Dedifferentiated amniotic fluid mesenchymal stem cell (primary cell): Measurements from ENCODE around the gene GEMIN5.
A peak's percentile ranks its signal among the peaks of the same experiment; 100 is the strongest.

Experiments
- DNase-seq: peaks from one replicate; pipeline ENCODE4 v3.0.0-alpha.2; 2016; ENCODE audit errors: extremely low spot score

Gene GEMIN5

GRCh38 chr5:154892369-154892771, 45.6 kb downstream of the GEMIN5 start:
- DNase-seq: no peak

- no peak for DNase-seq
Observed at GRCh38 chr5:154885439-154885838, 52.6 kb downstream of the GEMIN5 start.

GRCh38 chr5:154884424-154884823, 53.6 kb downstream of the GEMIN5 start:
- DNase-seq: no peak

DNA sequence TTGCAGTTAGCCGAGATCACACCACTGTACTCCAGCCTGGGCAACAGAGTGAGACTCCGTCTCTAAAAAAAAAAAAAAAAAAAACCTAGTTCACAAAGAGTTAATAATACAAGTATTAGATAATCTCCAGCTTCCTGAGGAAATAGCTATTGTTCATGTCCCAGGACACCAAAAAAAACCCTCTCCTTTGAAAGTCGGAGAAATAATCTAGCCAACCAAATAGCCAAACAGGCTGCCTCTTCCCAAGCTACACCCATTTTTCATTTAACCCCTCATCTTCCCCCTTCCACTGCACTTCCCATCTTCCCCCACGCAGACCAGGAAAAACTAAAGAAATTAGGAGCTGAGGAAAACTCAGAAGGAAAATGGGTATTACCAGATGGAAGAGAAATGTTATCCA, 56.0 kb downstream of the GEMIN5 start:
- DNase-seq: no peak

GRCh38 chr5:154878642-154879335, 59.2 kb downstream of the GEMIN5 start:
- no peak for DNase-seq

DNA sequence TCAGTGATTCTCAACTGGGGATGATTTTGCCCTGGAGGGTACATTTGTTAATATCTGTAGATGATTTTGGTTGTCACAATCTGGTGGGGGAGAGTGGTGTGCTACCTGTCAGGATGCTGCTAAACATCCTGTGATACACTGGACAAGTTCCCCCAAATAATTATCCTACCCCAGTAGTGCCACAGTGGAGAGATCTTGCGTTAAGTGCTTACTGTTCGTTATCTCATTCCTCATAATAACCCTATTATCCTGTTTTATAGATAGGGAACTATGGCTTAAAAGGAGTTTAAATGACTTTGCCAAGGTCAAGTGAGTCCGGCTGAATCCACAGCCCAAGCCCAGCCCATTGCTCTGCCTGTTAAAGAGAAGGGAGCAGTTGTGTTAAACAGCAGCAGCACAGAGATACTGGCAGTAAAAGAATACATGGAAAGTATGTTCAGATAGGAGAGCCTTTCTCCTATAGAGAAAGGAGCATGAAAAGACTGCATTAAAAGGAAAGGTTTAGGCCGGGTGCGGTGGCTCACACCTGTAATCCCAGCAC, 64.2 kb downstream of the GEMIN5 start:
- DNase-seq: no peak

- DNase-seq: no peak
Observed at GRCh38 chr5:154871734-154872133, 66.3 kb downstream of the GEMIN5 start.

DNA sequence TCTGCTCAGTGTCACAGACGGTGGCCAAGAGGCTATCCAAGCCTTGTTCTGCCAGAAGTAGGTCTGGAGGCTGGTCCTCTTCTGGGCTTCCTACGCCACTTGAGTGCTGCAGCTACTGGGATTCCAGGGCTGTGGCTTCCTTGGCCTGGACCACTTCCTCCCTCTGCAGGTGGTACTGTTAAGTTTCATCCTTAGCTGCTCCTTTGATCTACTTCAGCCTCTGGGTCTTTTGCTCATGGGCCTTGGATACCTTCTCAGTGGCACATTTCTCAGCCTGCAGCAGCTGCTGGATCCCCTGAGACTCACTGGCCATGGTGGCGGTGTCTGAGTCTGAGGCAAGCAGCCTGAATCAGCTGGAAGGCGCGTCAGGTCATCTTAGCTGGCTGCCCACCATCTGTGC, 69.3 kb downstream of the GEMIN5 start:
- no peak for DNase-seq

DNA sequence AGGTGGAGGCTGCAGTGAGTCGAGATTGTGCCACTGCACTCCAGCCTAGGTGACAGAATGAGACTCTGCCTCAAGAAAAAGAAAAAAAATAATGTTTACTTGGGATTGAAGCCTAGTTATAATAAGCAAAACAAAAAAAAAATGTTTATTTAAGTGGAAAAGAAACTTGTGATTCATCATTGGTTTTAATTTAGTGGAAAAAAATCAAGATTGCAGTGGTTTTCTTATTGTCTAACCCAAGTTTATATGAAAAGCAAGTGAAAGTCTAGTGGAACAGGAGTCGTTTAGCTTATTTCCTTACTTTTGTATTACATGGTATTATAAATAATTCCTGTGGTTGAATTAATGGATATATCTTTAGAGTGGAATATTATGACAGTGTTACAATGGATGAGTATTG, 71.2 kb downstream of the GEMIN5 start:
- no peak for DNase-seq

DNA sequence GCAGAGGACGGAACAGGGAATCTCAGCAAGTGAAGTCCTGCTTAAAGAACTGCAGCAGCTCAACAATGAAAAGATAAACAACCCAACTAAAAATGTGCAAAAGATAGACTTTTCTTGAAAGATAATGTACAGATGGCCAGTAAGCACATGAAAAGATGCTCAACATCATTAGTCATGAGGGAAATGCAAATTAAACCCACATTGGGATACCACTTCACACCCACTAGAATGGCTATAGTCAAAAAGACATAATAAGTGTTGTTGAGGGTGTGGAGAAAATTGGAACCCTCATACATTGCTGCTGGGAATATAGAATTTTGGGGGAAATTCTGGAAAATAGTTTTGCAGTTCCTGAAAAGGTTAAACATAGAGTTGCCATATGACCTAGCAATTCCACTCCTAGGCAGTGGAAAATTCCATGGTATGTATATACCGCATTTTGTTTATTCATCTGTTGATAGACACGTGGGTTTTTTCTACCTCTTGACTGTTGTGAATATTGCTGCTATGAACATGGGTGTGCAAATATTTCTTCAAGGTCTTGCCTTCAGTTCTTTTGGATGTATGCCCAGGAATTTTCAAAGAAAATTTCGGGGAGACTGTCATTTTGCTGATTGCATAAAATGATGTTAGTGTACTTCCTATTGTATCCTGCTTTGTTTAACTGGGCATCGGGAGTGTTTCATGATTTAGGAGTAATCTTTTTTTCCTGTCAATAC, 72.4 kb downstream of the GEMIN5 start:
- no peak for DNase-seq

DNA sequence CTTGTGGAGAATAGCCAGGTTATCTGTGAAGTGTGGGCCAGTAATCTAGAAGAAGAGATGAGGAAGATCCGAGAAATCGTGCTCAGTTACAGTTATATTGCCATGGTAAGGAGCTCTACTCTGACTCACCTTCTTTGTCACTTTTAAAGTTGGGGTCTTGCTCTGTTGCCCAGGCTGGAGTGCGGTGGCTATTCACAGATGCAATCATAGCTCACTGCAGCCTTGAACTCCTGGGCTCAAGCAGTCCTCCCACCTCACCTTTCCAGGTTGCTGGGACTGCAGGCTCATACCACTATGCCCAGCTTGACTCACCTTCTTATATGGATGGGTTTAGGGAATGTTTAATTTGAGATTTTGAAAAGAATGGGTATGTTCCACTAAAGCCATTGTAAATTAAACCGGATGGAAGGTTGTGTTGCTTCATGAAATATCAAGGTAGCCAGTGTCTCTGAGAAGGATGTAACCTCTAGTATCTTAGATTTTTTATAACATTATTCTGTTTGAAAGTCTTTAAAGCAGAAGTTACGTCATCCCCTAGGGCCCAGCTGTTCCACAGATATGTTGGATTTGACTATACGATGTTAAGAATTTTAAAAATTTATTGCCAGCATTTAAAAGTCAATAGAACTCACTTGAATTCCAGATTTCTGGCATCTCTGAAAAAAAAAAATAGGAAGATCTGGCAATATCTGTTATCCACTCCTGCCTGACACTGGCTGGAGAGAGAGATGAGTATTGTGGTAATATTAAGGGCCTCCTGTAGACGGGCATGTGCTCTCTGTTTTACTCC, 74.5 kb downstream of the GEMIN5 start:
- no peak for DNase-seq

- no peak for DNase-seq
Observed at GRCh38 chr5:154862766-154863165, 75.2 kb downstream of the GEMIN5 start.

DNA sequence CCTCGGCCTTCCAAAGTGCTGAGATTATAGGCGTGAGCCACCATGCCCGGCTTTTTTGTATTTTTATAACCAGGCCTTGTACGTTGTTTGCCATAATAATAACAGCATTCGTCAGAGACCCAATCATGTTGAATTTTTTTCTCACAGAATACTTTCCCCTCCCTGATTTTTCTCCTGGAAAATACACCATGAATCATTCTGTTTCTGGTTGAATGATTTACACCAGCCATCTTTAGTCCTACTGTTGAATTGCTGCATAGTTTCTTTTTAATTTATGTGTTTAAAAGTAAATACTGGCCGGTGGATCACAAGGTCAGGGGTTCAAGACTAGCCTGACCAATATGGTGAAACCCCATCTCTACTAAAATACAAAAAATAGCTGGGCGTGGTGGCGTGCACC, 76.1 kb downstream of the GEMIN5 start:
- no peak for DNase-seq

- DNase-seq: no peak
Observed at GRCh38 chr5:154860765-154861164, 77.2 kb downstream of the GEMIN5 start.

DNA sequence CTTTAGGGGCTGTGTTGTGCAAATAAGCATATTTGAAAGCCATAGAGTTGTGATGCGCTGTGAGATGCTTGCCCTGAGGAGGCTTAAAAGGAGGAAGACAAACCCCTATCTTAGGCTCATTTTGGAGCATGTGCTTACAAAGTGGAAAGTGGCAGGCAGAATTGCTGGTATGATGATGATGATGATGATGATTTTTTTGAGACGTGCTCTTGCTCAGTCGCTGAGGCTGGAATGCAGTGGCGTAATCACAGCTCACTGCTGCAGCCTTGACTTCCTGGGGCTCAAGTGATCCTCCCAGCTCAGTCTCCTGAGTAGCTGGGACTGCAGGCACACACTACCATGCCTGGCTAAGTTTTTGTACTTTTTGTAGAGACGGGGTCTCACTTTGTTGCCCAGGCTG, 77.9 kb downstream of the GEMIN5 start:
- peak; percentile 42 for DNase-seq

DNA sequence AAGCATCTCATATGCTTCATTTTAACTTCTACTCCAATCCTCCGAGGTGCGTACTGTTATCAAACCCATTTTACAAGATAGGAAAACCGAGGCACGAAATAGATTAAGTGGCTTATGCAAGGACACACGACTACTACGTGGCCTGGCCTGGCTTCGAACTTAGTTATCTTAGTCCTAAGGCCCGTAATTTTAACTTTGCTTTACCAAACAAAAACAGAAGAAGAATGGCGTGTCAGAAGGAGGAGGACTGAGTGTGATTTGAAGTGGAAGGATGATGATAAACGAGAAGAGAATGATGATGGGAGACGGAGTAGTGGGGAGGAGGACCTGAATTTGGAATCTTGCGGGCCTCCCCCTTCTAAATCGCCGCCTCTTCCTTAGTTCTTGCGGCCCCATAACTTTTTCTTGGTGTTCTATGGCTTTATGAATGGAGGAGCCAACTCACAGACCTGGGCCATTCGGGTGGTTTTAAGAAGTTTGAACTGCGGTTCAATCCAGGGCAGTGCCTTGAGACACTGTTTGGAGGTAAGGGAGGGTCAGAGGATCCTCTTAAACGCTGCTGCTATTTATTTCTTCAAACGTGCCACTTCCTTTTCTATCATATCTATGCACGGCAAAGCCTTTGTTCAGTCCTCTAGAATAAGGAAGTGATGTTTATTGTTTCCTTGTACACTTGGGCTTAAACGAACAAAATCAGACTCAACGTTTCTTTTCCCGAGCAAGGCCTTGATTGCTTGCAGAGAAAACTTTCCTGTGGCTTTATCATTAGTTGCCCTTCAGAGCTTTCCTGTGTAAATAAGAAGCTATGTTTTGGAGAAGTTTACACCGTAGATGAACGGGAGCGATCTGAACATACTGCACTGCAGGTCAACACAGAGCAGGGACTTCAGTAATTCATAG, 78.8 kb downstream of the GEMIN5 start:
- DNase-seq: no peak

DNA sequence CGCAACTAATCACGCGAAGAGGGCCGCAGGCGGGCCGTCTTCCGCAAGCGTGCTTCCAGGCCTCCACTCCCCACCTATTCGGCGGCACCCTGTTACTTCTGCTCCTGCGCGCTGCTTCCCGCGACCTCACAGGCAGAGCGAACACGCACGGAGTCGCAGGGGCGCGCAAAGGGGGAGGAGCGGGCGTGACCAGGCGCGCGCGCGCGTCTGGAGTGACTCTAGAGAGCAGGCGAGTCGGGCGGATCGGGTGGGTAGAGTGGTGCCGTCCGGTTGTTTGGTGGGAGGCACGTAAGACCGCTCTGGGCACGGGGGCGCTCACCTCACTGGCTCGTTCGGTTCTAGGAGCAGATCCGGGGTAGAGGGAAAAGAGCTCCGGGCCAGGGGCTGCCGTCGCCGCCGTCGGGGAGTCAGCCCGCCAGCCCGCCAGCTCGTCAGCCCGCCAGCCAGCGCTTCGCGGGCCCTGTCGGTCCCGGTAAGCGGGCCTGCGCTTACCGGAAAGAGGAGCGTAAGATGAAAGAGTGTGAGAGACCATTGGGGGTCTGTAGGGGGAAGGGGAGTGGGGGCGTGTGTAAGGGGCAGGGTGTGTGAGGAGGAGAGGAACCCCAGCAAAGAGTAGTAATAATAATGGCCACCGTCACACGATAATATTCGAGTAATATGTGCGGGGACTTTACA, 79.6 kb downstream of the GEMIN5 start, which contains the start of gene CNOT8:
Gene CNOT8, plus strand, starts transcription at position 331 of the 675 bp plus-strand sequence. CDS start 4,652 bp downstream, outside the sequence.
- peak; percentile 94 for DNase-seq

DNA sequence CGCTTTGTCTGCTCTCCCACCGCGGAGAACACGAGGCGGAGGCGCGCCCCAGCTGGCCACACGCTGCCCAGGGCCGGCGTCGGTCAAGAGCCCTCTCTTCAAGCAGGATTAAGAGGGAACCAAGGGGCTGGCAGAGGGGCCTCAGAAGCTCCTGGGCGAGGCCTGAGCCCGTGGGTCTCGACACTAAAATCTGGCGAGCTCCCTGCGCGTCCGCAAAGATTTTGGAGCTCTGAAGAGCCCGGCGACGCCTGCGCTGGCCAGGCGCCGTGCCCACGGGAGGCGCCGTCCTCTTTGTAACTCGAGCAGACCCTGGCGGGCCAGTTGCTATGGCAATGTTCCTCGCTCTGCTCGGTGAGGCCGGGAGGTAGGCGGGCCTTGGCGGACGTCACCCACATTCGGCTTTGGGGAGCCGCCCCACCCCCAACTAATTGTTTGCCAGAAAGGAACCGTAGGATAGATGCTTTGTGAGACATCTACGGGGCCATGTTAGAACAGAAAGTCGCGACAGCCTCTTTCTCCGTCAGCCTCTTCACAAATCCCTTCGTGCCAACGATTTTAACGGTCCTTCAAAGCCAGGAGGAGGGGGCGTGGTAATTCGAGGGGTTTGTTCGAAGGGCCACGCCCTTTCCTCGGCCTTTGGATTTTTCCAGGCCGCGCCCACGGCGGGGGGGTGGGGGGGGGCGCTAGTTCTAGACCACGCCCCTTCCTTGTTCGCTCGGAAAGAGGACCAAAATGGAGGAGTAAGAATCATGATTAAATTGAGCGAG, 80.3 kb downstream of the GEMIN5 start:
- peak; percentile 98 for DNase-seq

DNA sequence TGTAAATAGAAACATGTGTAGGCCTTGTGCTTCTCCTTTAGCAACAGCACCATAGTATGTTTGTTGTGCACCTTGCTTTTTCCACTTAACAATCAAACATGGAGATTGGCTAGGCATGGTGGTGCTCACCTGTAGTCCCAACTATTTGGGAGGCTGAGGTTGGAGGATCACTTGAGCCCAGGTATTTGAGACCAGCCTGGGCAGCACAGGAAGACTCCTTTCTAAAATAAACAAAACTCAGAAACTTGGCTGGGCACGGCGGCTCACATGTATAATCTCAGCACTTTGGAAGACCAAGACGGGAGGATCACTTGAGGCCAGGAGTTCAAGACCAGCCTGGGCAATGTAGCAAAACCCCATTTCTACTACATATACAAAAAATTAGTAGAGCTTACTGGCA, 86.7 kb downstream of the GEMIN5 start:
- DNase-seq: no peak
